Tibial nerve (tissue), 4 donors: ENCODE results near the gene SLC9A3. TPM values are rescaled to one million over a fixed set of nuclear protein-coding genes. Genes with fewer than 3 reads are reported as not detected.

Experiments
- DNase-seq, 2 donors: peaks; one replicate each; pipeline ENCODE4 v3.0.0-alpha.2; 2019; ENCODE audit warnings: low spot score in 2 of 2
- H3K27ac ChIP-seq, 4 donors: fragments of 200-600 bp; sonication (generic) in 3 of 4; one replicate each; pipeline ENCODE4 v1.5.1; 2017 to 2019; ENCODE audit warnings: mild to moderate bottlenecking in 1 of 4
- H3K27me3 ChIP-seq, 2 donors: fragments of 200-600 bp; sonication (generic) in 1 of 2; one replicate each; pipeline versions ENCODE4 v1.5.1 to v1.6.0; 2017 to 2019
- H3K36me3 ChIP-seq, 3 donors: fragments of 200-600 bp; sonication (generic); one replicate each; pipeline ENCODE4 v1.5.1; 2018 to 2019
- H3K4me1 ChIP-seq, 4 donors: fragments of 200-600 bp; sonication (generic) in 3 of 4; one replicate each; pipeline ENCODE4 v1.5.1; 2017 to 2019
- H3K4me3 ChIP-seq, 4 donors: fragments of 200-600 bp; sonication (generic) in 3 of 4; one replicate each; pipeline ENCODE4 v1.5.1; 2017 to 2019; ENCODE audit warnings: mild to moderate bottlenecking in 1 of 4, moderate library complexity in 1 of 4
- H3K9me3 ChIP-seq, 4 donors: fragments of 200-600 bp; sonication (generic) in 3 of 4; one replicate each; pipeline ENCODE4 v1.5.1; 2017 to 2019
- EP300 ChIP-seq, 2 donors: sonication (generic); formaldehyde crosslinking; IDR thresholded peaks; one replicate each; pipeline ENCODE4 v1.6.1; 2017; ENCODE audit warnings: antibody characterized with exemption in 2 of 2, mild to moderate bottlenecking in 1 of 2
- POLR2A ChIP-seq, 2 donors: fragments of 450-650 bp; IDR thresholded peaks; one replicate each; pipeline ENCODE4 v1.6.1; 2017; ENCODE audit warnings: antibody characterized with exemption in 2 of 2, mild to moderate bottlenecking in 2 of 2, moderate library complexity in 2 of 2
- WGBS, 2 donors: methylation state at CpG; one replicate each; pipeline ENCODE4 v1.1.5; 2018; 5-methylcytosine and 5-hydroxymethylcytosine counted together
- total RNA-seq, 4 donors: library from RNA; depleted of rRNA; stranded (reverse); fragments of >200 nt; gene quantifications; one replicate each; pipeline ENCODE4 v1.1.0, GENCODE V29; 2016
- TF ChIP-seq, protein P1 (sequence below), 5 experiments: fragments of 200-600 bp in 3 of 5; fragments of 450-650 bp in 2 of 5; sonication (generic) in 3 of 5; IDR thresholded peaks; one replicate each; pipeline ENCODE4 v1.5.1; 2016 to 2019; ENCODE audit warnings: antibody characterized with exemption in 5 of 5, mild to moderate bottlenecking in 3 of 5, moderate library complexity in 2 of 5

SLC9A3 gene
- total RNA-seq, 4 donors from 2014 or later = 11.4 to 32.7 (median 17.9) TPM

DNA sequence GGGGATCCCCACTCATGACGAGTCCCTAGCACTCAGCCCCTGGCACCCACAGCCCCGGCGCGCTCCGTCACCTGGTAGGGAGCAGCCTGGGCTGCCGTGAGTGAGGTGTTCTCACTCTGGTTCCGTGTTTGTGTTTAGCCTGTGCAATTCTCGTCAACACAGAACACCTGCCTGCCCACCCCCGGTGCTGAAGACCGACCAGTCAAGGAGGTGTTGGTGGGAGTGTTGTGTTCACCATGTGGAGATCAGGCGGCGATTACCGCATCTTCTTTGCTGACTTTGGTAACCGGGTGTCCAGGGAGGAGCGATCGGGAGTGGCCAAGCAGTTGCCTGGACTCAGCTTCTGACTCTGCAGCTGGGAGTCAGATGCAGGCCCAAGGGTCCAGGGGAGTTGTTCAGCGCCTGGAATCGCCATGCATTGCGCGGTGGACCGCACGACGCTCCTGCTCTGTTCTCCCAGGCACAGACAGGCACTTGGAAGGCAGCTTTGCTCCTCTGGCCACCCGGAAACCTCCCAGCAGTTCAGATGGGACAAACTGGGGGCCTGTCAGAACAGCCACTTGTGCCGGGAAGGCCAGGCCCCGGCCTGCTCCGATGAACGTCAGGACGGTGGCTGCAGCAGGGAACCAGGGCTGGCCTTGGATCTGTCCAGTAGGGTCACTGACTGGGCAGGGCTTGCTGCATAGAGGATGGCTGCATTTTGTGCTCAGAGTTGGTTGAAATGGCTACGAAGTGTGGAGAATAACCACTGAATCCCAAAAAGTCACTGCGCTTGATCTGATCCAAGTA, 53.1 kb downstream of the SLC9A3 start:
- Histone ChIP-seq H3K4me3 (no peak overlapping the region), H3K9me3 (no peaks in the 10 kb centered on the region), H3K27me3 (peaks cover 0 to 15% of the 10 kb centered on the region in 2 donors), H3K36me3 (peaks cover 0 to 42% (median 0%) of the 10 kb centered on the region in 3 donors), H3K27ac (peak overlapping the region in 1 of 4 donors; percentile 87), H3K4me1 (peaks cover 0 to 40% (median 24%) of the 10 kb centered on the region in 4 donors)
- DNase-seq = no peak
- 84 to 86% methylated on average over 30 to 31 of the region's 31 CpGs for WGBS, 2 donors
- TF ChIP-seq POLR2A (IDR thresholded peaks at IDR 0.05) (no peak), EP300 (IDR thresholded peaks at IDR 0.05) (no peak)
- TF ChIP-seq, protein P1, sequence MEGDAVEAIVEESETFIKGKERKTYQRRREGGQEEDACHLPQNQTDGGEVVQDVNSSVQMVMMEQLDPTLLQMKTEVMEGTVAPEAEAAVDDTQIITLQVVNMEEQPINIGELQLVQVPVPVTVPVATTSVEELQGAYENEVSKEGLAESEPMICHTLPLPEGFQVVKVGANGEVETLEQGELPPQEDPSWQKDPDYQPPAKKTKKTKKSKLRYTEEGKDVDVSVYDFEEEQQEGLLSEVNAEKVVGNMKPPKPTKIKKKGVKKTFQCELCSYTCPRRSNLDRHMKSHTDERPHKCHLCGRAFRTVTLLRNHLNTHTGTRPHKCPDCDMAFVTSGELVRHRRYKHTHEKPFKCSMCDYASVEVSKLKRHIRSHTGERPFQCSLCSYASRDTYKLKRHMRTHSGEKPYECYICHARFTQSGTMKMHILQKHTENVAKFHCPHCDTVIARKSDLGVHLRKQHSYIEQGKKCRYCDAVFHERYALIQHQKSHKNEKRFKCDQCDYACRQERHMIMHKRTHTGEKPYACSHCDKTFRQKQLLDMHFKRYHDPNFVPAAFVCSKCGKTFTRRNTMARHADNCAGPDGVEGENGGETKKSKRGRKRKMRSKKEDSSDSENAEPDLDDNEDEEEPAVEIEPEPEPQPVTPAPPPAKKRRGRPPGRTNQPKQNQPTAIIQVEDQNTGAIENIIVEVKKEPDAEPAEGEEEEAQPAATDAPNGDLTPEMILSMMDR (IDR thresholded peaks at IDR 0.05) = no peak

DNA sequence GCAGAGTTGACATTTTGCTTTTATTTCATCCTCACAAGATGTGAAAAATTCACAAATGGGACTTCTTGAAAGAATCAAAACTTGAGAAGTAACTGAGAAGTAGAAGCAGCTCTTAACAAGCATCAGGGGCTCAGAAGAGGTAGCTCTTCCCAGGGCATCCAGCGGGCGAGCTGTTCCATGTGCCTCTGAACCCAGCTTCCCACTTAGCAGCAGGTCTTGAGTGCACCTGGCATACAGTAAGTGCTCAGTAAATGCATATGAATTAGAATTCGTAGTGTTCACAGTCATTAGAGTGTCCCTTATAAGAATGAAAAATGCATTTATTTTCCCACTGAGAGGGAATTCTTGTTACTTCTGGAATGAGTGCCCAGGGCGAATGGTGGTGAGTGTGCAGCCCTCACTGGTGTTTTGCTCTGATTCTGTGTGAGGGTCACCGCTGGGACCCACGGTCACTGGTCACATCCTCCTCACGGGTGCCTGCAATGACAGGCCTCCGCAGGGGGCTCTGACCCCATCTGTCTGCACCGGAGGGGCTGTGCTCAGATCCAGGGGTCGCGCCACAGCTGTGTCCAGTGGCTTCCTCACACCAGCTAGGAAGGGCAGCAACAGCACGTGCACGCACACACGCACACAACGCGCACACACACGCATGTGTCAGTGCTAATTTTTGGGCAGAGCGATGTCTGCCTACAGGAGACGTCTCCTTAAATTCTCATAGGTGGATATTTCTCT, 54.3 kb downstream of the SLC9A3 start:
- H3K27ac ChIP-seq = no peak overlapping the region
- peak in 1 of 2 donors; percentile 10 for DNase-seq
- TF ChIP-seq POLR2A (IDR thresholded peaks at IDR 0.05) = no peak
- TF ChIP-seq, protein P1 (IDR thresholded peaks at IDR 0.05) = no peak
- no peak for TF ChIP-seq EP300 (IDR thresholded peaks at IDR 0.05)
- no peak overlapping the region for H3K4me3 ChIP-seq
- peaks cover 0 to 3% of the 10 kb centered on the region in 2 donors for H3K27me3 ChIP-seq
- peaks cover 0 to 30% (median 19%) of the 10 kb centered on the region in 4 donors for H3K4me1 ChIP-seq
- no peaks in the 10 kb centered on the region for H3K9me3 ChIP-seq
- peaks cover 0 to 53% (median 0%) of the 10 kb centered on the region in 3 donors for H3K36me3 ChIP-seq
- 83 to 85% methylated on average over 19 of the region's 19 CpGs for WGBS, 2 donors

DNA sequence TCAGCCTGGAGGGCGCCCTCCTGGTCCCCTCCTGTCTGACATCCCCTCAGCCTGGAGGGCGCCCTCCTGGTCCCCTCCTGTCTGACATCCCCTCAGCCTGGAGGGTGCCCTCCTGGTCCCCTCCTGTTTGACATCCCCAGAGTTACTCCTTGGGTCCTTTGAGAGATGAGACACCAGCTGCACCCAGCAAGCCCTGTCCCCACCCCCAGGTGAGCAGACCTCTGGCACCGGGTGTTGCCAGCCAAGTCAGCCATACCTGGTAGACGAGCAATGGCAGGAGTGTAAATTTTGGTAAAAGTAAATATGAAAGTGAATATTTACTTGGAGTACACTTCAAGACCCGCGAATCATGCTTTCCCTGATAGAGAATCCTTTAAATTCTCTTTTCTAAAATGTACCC, 55.8 kb downstream of the SLC9A3 start:
- no peak for DNase-seq
- TF ChIP-seq, protein P1 (IDR thresholded peaks at IDR 0.05) = no peak
- TF ChIP-seq EP300 (IDR thresholded peaks at IDR 0.05) = no peak
- TF ChIP-seq POLR2A (IDR thresholded peaks at IDR 0.05) = no peak
- Histone ChIP-seq H3K4me1 (peaks cover 0 to 18% (median 16%) of the 10 kb centered on the region in 4 donors), H3K27me3 (no peaks in the 10 kb centered on the region), H3K27ac (no peak overlapping the region), H3K9me3 (no peaks in the 10 kb centered on the region), H3K36me3 (peaks cover 0 to 66% (median 0%) of the 10 kb centered on the region in 3 donors), H3K4me3 (no peak overlapping the region)
- WGBS, 2 donors = 71 to 93% methylated on average over 4 to 5 of the region's 6 CpGs

- Histone ChIP-seq H3K4me3 (no peak overlapping the region), H3K4me1 (peaks cover 0 to 10% (median 8%) of the 10 kb centered on the region in 4 donors), H3K9me3 (no peaks in the 10 kb centered on the region), H3K36me3 (peaks cover 0 to 82% (median 4%) of the 10 kb centered on the region in 3 donors), H3K27ac (no peak overlapping the region), H3K27me3 (no peaks in the 10 kb centered on the region)
- 90 to 93% methylated on average over 29 to 30 of the region's 30 CpGs for WGBS, 2 donors
- TF ChIP-seq EP300 (IDR thresholded peaks at IDR 0.05) = no peak
- no peak for TF ChIP-seq POLR2A (IDR thresholded peaks at IDR 0.05)
- TF ChIP-seq, protein P1 (IDR thresholded peaks at IDR 0.05) = no peak
- peak in 1 of 2 donors; percentile 7 for DNase-seq
Measured at GRCh38 chr5:466661-467310, 57.5 kb downstream of the SLC9A3 start.
